ENCODE measurements around the gene MYCBP2. TPM values are rescaled to one million over a fixed set of nuclear protein-coding genes. Genes with fewer than 3 reads are reported as not detected.
"Not testable (repeated sequence)": the region's sequence is repeated elsewhere in the genome, so short reads cannot be mapped to it uniquely, and the experiment has no call there.

MYCBP2 gene
- total RNA-seq, 1 donor from 2014 or later = 44.1 TPM

DNA sequence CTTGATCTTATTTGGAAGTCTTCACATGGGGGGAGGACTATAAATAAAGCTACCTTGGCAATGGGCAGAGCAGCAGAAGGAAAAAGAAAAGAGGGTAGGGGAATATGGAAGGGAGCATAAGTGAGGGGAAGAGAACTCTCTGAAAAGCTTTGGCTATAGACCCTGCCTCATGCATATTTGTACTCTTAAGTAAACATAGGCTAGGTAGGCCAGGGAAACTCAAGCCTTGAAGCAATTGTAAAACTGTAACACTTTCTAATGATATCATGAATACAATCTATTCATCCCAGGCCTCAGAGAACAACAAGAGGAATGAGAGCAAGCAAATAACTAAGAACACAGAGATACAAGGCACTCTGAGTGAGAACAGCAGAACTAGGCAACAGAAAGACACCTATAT lies 20.4 kb downstream of the MYCBP2 start:
- intact Hi-C loops (cut with micrococcal nuclease) = no loop called here
- DNase-seq (no peak), ATAC-seq (no peak)

DNA sequence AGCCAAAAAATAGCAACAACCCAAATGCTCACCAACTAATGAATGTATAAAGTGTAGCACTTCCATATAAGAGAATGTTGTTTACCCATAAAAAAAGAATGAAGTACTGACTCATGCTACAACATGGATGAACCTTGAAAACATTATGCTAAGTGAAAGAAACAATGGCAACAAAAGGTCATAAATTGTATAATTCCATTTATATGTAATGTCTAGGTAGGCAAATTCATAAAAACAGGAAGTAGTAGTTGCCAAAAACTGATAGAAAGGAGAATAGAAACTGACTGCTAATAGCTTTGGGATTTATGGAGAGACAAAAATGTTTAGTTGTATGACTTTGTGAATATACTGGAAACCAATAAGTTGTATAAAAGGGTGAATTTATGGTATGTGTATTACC lies 21.6 kb downstream of the MYCBP2 start:
- intact Hi-C loops (cut with micrococcal nuclease) = no loop called here
- DNase-seq (no peak), ATAC-seq (no peak)

DNA sequence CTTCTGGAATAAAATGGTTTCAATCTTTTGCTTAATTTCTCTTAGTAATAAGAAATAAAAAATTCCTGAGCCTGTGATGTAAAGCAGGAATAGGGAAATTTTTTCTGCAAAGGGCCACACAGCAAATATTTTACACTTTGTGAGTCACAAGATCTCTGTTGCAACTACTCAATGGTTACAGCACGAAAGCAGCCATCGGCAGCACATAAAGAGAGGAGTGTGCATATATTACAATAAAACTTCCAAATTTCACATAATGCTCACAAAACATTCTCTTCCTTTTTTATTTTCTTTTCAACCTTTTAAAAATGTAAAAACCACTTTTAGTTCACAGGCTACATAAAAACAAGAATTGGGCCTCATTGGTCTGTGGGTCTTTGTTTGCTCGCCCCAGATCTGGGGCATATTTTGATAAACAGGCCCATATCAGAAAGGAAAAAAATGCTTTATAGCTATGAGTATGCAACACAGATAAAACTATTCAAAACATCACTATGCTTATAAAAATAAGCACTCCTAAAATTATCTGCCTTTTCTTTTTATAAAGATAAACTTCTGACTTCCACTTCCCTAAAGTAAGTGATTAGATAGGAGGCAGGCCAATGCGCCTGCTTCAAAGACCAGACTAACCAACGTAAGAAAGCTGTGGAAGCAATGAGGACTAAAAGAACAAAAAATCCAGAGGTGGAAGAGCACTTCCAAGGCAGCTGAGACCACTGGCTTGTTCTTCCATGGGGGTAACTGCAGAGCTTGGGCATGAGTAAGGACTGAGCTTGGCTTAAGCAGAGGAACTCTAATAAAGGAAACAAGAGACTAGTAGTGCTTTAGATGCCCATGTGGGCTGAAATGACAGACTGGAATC lies 26.5 kb downstream of the MYCBP2 start:
- intact Hi-C loops (cut with micrococcal nuclease) = no loop called here
- DNase-seq = no peak
- ATAC-seq = peak; percentile 22

DNA sequence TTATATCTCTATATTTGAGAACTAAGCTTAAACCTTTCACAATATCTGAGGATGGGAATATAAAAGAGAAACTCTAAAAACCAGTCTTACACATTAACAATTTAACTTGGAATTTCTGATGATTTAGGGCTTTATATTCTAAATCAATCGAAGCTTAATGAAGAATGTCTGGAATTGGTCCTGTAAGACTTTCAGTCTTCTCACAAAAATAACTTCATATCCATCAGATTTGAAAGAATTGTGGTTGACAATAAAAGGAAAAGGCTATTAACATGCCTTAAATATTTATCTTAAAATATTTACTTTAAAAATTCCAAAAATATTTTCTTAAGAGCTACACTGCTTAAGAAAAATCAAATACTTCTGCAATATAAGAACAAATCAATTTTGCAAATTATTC lies 27.3 kb downstream of the MYCBP2 start:
- DNase-seq (no peak), ATAC-seq (no peak)
- intact Hi-C loops (cut with micrococcal nuclease) = no loop called here

DNA sequence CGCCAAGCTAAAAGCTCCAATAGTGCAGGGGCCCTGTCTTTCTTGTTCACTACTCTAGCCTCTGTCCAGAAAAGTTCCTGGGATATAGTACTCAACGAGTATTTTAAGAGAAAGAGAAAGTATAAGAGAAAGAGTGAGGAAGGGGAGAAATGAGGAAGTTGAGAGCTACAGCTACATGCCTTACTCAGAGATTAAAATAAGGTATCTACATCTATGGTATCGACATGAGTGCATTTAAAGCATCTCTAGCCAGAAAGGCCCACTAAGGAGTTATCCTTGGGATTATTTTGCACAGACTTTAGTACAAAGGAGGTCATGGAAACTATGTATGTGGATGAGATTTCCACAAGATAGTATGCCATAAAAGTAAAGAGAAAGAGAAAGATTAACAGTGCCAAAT lies 28.5 kb downstream of the MYCBP2 start:
- ATAC-seq (no peak), DNase-seq (no peak)
- intact Hi-C loops (cut with micrococcal nuclease) = no loop called here

DNA sequence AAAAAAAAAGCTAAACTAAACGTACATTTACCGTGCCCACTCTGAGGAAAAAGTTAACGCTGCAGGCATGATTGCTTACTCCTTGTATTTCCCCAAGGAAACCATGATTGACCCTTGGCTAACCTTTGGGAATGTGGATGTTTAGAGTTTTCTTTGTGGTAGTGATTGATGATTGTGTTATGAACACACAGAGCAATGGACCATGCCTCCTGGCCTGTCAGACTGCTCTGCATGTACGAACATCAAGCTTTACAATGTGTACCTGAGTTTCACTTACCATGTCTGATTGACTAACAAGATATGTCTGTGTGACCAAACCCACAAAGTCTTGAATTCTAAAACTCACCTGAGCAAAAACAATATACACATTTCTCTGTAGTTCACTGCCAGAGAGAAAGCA lies 35.1 kb downstream of the MYCBP2 start:
- intact Hi-C loops (cut with micrococcal nuclease) = no loop called here
- no peak for ATAC-seq
- DNase-seq = no peak

DNA sequence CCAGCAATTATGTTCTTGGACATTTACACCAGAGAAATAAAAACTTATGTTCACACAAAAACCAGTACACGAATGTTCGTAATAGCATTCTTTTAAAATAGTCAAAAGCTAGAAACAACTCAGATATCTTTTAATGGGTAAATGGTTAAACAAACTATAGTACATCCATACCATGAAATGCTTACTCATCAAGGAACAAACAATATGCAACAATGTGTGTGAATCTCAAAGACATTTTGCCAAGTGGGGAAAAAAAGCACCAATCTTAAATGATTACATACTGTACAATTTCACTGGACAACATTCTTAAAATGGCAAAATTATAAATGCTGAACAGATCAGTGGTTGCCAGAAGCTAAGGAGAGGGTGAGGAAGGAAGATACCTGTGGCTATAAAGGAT lies 36.6 kb downstream of the MYCBP2 start:
- intact Hi-C loops (cut with micrococcal nuclease) = no loop called here
- no peak for DNase-seq
- no peak for ATAC-seq

DNA sequence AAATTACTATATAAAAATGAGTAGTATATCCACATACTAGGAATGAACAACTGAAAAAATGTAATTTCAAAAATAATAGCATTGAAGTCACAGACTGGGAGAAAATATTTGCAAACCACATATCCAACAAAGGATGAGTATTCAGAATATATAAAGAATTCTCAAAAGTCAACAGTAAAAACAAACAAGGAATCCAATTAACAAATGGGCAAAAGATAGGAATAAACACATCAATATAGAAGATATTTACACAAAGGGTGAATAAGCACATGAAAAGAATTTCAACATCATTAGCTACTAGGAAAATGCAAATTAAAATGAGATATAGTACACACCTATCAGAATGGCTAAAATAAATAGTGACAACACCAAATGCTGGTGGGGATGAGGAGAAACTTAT lies 37.0 kb downstream of the MYCBP2 start:
- intact Hi-C loops (cut with micrococcal nuclease) = no loop called here
- no peak for DNase-seq
- ATAC-seq = no peak

DNA sequence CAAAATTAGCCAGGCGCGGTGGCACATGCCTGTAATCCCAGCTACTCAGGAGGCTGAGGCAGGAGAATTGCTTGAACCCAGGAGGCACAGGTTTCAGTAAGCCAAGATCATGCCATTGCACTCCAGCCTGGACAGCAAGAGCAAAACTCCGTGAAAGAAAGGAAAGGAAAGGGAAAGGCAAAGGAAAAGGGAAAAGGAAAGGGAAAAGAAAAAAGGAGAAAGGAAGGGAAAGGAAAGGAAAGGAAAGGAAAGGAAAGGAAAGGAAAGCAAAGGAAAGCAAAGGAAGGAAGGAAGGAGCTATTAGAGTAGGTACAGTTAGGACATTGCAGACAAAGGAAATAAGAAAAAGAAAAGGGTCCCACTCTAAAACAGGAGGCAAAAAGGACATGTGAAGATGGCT lies 41.3 kb downstream of the MYCBP2 start:
- DNase-seq; ATAC-seq; intact Hi-C loops (cut with micrococcal nuclease): not testable (repeated sequence)

DNA sequence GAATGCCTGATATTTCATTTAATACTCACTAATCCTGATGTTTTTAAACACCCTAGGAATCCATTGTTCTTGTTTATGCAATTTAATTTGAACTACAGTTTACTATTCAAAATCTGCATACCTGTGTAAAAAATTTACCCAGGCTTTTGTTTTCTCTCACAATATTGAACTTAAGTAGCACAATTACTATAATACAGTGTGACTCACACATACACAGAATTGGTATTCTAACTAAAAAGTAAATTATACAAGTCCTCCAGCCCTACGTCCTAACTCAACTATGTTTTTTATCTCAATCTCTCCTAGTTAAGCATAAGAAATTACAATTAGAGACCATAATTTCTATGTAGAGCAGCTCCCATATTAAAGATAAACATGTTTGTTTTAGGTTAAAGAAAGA lies 41.8 kb downstream of the MYCBP2 start:
- intact Hi-C loops (cut with micrococcal nuclease) = no loop called here
- DNase-seq (no peak), ATAC-seq (no peak)

DNA sequence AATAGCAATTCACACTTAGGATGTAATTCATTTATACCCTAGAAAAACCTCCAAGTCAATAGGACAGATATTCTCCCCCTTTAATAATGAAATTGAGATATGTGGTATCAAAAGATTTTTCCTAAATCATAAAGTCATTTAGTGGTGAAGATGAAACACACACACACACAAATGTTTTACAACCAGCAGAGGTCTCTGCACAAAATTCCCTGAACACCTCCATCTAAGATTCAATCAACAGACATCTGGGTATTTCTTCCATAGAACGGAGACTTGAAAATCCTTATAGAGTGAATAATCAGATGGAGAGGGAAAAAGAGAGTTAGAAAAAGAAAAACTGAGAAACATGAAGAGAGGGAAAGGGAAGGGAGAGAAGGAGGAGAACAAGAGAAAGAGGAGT lies 52.8 kb downstream of the MYCBP2 start:
- intact Hi-C loops (cut with micrococcal nuclease) = no loop called here
- DNase-seq = no peak
- ATAC-seq = no peak

DNA sequence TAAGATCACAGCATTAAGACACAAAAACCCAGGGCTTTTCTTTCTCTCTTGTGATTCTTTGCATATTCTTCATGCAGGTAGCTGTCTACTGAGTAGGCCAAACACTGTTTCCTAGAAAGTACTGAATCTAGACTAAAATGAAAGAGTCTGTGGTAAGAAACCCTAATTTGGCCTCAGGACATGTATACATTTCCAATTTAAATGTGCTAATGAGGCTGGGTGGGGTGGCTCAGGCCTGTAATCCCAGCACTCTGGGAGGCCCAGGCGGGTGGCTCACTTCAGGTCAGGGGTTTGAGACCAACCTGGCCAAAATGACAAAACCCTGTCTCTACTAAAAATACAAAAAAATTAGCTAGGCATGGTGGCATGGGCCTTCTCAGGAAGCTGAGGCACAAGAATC lies 57.8 kb downstream of the MYCBP2 start:
- DNase-seq (no peak), ATAC-seq (no peak)
- intact Hi-C loops (cut with micrococcal nuclease) = no loop called here

DNA sequence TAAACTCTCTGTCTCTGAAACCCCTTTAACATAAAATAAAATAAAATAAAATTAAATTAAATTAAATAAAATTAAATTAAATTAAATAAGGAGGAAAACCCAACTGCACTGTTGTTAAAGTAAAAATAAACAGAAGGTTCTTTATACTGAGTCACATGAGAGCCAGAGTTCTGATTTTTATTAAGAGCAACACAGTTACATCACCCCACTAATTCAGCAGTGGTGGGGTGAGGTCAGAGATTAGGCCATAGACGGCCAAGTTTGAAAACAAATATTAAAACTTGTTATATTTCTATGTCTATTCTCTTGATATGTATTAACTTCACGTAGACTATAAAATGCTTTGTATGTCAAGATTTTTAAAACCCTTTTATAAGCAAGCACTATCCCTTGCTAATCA lies 59.5 kb downstream of the MYCBP2 start:
- intact Hi-C loops (cut with micrococcal nuclease) = no loop called here
- no peak for DNase-seq
- peak; percentile 56 for ATAC-seq

DNA sequence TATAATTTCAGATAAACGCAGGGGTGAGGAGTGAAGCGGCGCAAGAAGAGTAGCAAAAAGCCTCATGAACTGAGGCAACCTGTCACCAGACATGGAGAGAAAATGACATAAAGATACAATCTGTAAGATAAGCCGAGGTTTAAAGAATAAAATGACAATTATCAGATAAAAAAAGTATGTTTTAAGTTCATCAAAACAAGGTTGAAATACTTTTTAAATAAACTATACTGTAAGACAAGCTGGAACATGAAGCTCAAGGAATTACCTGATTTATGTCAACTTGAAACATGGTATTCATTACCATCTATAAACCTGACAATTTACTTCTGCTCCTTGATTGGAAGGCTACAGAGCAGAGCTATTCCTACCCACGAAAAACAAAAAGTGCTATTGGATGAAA lies 61.6 kb downstream of the MYCBP2 start:
- DNase-seq (no peak), ATAC-seq (no peak)
- intact Hi-C loops (cut with micrococcal nuclease) = no loop called here

DNA sequence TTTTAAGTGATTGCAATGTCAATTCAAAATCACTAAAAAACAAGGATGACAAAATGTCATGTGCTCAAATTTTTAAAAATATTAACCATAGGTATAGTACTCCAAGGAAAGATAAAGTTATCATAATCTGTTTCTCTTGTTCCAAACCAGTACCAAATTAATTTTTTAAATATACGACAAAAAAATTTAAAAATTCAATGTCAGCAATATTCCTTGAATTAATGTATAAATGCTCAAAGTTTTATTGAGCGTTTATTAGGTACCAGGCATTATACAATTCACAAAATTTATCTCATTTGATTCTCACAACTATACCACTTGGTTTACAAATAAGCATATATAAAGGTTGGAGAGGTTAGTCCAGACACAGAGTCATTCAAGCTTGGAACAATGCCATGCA lies 64.7 kb downstream of the MYCBP2 start:
- no peak for ATAC-seq
- no peak for DNase-seq
- intact Hi-C loops (cut with micrococcal nuclease) = no loop called here

DNA sequence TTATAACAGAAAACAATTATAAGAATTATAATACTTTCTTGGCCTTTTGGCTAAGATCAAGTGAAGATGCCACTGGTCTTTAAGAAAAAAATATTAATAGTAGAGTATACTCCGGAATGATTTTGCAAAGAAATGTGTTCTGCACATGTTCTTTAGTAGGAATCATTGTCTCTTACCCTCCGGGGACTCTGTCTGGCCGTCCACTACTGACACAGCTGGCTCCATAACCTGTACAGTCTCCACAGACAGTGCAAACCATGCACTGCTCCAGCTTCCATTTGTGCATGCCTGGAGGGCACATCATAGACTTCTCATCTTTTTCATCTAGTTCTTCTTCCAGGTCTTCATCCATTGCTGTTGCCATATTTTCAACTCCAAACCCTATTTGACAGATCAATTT lies 75.9 kb downstream of the MYCBP2 start:
- DNase-seq = no peak
- no peak for ATAC-seq
- intact Hi-C loops (cut with micrococcal nuclease) = no loop called here

DNA sequence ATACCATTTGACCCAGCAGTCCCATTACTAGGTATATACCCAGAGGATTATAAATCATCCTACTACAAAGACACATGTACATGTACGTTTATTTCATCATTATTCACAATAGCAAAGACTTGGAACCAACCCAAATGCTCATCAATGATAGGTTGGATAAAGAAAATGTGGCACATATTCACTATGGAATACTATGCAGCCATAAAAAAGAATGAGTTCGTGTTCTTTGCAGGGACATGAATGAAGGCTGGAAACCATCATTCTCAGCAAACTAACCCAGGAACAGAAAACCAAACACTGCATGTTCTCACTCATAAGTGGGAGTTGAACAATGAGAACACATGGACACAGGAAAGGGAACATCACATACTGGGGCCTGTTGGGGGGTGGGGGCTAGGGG lies 81.7 kb downstream of the MYCBP2 start:
- DNase-seq, ATAC-seq: not testable (repeated sequence)
- intact Hi-C loops (cut with micrococcal nuclease) = loop anchor here (2.0 kb wide), 1 partner anchor 16 kb away; no protein-coding TSS in a partner anchor

DNA sequence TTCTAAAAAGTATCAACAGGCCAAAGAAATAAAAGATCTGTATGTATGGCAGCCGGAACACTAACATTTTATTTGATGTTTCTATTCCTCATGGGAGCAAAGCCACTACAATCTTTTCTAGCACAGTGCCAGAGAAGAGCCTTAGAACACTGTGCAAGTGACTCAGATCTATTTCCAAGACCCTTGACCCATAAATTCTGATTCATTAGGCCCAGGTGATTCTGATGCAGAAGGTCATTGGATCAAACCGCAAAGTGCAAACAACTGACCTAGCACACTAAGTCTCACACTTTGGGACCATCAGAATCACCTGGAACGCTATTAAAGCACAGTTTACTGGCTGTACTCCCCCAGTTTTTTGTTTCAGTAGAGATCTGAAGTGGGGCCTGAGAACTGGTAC lies 87.6 kb downstream of the MYCBP2 start:
- intact Hi-C loops (cut with micrococcal nuclease) = no loop called here
- no peak for ATAC-seq
- no peak for DNase-seq

DNA sequence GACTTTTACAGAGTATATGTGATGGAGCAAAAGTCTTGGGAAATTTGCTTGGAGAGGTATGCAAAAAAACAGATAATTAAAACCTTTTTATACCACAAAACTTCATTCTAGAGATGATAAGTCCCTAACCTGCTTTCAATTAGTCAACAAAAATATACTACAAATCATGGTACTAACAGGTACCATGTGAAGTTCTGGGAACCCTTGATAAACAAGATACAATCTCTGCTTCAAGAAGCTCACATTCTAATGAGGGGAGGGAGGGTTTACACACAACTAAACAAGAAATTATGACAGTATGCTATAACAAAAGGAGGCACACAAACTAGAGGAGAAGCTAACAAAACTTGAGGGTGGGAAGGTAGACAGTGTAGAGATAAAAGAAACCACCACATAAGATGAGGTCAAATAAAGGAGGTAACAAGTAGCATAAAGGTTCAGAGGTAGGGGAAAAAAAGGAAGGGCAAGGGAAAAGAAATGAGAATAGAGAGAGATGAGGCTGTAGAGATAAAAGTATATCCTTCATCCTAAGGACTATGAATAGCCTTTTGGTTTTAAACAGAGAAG lies 91.4 kb downstream of the MYCBP2 start:
- intact Hi-C loops (cut with micrococcal nuclease) = no loop called here
- no peak for DNase-seq
- no peak for ATAC-seq

DNA sequence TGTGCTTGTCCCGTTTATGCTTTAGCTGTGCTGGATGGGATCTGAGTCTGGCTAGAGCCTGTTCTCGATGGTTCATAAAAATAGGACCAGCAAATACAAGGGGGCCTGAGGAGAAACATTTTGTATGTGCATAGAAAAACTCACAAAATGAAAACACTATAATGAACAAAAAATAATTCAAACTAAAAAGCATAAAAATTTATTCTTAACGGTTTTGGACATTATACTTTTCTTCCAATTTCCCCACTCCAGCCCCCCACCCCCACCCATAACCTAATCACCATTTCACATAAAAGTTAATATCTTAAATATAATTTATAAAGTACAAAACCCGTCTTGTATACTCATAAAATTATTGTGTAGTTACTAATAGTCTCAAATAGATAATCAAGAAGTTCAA lies 93.7 kb downstream of the MYCBP2 start:
- DNase-seq (no peak), ATAC-seq (no peak)
- intact Hi-C loops (cut with micrococcal nuclease) = no loop called here

DNA sequence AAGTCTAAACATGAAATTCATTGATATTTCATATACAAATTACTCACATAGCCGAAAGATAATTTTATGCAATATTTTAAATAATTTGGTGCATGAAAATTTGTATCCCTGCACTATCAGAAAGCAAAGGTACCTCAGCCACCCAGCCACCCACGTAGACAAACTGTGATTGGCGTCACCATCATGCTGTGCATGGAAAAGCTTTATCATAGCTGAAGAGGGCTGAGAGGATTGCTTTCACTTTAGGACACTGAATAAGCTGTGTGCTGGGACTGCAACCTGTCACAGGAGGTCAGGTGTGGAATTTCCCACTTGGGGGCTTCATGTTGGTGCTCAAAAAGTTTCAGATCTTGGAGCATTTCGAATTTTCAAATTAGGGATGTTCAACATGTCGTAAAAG lies 96.3 kb downstream of the MYCBP2 start:
- DNase-seq (no peak), ATAC-seq (no peak)
- intact Hi-C loops (cut with micrococcal nuclease) = no loop called here

All from left ventricle myocardium superior (tissue), 1 donor.